Femur (tissue), 1 donor: Measurements from ENCODE around the gene SGTB.
"Not testable (repeated sequence)": the region's sequence is repeated elsewhere in the genome, so short reads cannot be mapped to it uniquely, and the experiment has no call there.

ENCODE experiments used
- DNase-seq: peaks from one replicate; pipeline ENCODE4 v3.0.0-alpha.2; 2017

Gene SGTB

DNA sequence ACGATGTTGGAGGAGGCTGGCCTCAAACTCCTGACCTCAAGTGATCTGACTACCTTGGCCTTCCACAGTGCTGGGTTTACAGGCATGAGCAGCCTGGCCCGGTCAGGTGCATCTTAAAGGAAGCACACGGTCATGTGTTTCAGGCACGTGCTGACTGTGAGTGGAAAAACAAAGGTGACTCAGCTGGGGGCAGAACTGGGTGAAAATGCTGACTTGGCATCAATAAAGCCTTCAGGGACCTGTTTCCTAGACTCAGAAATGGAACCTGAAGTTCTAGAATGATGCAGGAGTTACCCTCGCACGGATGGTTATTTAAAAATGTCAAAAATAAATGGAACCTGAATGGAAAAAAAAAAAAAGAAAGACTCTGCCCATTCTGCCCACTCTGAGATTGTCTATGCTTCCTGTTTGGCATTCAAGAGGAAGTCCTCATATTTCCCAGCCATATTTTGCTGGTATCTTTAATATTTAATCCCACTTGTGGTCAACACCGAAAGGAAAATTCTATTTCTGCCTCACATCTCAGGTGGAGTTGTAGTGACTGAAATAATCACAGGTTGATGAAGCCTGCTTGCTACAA lies 12.4 kb upstream of the SGTB start:
- not testable (repeated sequence) for DNase-seq

DNA sequence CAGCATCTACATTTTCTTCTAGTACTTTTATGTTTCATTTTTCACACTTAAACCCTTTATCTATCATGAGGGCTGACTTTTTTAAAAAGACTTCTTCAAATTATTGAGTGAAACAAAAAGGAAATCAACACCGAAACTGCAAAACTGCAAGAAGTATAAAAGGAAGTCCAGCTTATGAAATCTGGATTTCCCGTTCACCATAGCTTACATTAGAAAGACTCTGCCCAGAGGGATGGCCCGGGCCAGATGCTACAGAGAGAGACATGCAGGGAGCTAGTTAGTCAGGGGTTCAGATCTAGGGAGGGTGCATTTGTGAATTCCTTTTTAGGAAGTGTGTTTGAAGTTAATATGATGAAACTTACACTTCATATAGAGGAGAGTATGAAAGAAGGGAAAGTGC lies 10.1 kb upstream of the SGTB start:
- not testable (repeated sequence) for DNase-seq

DNA sequence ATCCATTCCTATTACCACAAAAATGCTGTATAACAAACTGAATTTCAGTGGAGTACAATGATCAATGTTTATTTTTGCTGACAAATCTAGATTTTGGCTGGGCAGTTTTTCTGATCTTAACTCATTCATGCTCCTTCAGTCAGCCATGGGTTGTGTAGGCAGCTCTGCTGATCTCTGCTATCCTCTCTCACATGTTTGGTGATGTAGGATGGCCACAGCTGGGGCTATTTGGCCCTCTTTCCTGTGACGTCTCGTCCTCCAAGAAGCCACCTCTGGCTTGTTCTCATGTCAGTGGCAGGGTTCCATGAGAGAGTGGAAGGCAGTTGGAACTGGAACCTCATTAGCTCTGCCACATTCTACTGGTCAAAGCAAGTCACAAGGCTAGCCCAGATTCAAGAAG lies 9.0 kb upstream of the SGTB start:
- DNase-seq: no peak

DNA sequence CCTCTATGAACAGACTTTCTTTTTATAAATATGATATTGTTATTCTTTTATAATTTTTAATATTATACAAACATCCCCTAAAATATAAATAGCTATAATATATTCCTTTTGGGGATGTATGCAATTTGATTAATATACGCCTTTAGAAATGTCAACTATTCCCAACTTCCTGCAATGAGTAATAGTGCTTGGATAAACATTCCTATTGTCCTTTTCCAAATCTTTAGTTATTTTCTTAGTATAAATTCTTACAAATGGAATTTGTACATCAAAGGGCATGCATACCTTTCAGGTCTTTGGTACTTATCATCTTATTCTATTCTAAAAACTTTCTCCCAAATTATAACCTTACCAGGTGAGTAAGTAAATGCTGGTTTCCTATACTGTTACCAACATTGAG lies 6.3 kb upstream of the SGTB start:
- DNase-seq: no peak

DNA sequence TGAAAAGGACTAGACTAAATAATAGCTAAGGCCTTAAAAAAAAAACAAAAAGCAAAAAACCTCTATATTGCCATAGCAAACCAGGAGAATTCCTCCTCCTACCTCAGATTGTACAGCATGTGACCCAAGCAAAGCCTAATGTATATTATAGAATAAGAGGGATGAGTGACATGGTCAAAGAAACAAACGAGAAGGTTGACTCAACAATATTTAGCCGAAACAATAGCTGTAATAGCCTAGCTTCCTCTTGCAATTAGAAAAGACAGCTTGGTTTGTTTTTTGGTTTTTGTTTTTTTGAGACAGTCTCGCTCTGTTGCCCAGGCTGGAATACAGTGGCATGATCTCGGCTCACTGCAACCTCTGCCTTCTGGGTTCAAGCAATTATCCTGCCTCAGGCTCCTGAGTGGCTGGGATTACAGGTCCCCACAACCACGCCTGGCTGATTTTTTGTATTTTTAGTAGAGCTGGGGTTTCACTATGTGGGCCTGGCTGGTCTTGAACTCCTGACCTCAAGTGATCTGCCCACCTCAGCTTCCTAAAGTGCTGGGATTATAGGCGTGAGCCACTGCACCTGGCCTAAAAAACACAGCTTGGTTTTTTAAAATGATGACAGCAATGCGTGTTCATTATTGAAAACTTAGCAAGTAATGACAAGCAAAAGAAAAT lies 5.7 kb upstream of the SGTB start:
- DNase-seq: no peak

DNA sequence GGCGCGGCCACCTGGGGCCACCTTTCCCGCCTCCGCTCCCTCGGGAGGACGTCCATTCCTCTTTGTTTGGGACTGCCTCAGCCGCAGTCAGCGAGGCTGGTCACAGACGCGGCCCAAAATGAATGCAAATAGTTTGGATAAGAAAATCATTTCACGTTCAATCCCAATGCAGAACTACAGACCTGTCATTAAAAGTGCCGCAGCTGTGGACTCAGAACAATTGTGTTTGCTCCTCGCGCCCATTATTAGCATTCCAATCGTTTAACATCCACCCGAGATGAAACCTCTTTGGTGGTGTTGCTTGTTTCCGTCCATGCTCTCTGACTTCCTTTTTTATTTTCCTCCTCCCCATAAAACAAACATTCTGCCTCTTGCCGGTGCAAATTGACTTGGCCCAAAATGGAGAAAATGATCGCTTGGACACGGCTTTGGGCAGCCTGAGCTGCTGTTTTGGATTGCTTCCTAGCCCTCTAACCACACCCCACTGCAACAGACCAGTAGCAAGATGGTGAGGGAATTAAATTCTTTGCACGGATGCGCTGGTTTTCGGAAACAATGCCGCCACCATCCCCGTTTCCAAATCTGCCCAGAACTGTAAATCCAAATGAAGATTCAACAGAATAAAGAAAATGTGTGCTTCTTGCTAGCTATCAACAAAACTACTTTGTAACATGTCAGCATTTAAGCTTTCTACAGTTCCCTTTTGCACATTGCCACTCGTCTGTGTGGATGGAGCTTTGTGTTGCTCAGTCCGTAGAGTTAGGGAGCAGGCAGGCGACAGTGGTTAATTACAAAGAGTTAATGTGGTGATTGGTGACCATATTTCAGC lies 880 bp upstream of the SGTB start:
- peak; percentile 62 for DNase-seq

DNA sequence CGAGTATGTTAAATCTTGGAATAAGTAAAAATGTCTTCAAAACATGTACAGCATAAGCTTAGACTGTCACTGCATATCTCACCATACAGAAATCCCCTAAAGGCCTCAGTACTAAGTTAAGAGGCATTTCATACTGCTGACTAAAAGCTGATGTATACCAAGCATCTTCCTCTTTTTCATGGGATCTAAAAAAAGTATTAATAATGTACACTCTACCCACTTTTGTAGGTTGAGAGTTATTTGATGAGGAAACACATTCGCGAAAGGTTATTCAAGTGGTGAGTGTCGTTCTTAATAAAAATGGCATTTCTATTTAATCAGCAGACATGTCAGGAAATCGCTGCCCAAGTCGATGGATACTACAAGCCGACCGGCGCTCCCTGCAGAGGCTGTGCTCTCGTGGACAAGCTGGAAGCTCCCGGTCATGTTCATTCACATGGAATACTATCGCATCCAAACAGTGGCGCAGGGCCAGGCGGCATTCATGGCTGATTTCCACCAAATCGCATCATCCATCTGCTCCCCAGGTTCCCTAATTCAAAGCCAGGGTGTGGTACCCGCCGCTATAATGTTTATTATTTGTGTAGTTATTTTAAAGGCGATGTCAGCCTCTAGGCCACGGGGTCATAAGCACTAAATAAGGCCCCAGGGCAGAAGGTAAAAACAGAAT lies 724 bp downstream of the SGTB start:
- DNase-seq: peak; percentile 86

DNA sequence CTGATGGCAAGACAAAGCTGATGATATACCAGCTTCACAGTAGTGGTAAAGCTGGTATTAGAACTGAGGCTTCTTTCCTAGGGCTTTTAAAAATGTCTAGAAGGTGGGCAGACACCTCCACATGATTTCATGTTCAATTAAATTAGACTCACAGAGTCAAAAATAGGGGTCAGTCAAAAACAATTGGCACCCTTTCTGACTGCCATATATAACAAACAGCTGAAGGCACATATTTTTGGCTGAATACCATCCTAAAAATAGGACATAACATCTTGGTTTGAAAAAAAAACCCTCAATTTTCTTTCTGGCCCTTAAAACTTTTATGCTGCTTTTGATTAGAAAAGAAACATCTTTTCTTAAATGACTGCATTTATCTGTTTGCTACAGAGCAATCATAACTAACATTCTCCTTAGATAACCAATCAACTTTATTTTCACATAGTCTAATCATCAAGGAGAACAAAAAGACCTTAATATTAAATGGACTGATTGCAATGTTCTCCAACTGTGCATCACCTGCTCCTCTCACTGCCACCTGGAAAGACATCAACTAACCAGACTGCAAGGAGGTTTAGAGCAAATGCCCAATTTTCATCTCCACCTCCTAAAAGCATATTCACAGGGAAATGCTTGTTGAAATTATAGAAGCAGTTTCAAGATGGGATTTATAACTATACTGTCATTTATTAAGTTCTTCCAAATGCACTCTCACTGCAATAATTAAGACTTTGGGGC lies 3.2 kb downstream of the SGTB start:
- no peak for DNase-seq

DNA sequence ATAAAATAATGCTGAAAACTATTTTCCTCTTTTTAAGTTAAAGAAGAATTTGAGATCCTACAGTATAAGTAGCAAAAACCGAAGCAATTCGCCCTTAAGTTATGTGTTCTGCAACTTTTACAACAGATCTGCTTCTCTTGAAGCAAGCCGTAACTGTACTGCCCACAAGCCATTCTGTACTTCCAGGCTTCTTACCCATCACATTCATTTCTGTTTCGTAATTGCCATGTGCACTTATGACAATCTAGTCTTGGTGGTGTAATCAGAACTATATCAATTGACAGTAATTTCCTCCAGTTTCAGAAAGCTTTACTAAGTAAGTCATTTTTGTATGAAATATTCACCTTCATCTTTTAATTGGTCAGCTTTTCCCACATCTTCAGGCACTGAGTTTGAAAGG lies 13.8 kb downstream of the SGTB start:
- DNase-seq: no peak

DNA sequence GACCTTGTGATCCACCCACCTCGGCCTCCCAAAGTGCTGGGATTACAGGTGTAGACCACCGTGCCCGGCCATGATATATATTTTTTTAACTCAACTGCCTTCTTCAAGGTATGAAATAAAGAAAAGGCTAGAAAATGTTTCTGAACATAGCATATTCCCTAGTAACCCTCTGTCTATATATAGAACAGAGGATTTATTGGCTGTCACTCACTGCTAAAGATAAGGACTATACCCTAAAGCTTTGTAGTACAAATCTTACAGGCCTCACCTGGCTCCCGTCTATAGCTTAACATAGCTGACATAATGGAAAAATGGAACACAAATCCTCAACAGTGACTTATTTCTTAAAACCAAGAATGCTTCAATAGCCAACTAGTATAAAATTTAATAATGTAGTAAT lies 14.2 kb downstream of the SGTB start:
- DNase-seq: no peak

DNA sequence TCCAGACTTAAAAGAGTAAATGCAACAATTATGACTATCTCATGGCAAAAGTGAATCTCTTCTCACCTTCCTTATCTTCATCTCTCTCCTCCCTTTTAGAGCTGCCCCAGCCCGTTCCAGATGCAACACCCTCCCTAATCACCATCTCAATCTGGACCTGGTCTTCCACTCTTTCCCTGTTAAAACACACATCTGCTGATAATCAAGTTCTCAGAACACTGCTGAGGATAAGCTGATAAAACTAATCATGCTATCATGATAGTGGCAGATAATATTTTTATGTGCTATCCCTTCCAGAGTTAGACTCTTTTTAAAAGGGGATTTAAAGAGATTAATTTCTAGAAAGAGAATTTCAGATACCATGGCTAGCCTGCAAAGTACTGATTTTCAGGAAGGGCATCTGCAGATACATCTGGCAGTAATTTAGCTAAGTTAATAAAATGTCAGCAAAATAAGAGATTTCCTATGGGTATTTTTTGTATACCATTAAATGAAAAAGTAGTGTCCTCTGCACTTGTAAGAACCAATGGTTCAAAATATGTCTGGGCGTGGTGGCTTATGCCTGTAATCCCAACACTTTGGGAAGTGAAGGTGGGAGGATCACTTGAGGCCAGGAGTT lies 17.2 kb downstream of the SGTB start:
- no peak for DNase-seq

DNA sequence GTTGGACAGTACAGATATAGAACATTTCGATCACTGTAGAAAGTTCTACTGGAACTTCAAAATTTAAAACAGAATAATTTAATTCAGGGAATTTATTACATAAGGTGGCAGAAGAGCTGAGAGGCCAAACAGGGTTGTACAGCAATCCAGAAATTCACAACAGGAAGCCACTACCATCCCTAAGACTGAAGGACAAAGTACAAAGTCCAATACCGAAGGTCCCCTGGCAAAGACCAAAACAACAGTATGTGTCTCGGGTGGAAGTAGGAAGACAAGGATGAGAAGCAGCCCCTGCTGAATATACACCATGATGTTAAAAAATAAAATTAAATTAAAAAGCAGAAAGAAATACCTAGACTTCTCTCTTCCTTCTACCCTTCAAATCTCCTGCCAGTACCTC lies 19.9 kb downstream of the SGTB start:
- DNase-seq: no peak

DNA sequence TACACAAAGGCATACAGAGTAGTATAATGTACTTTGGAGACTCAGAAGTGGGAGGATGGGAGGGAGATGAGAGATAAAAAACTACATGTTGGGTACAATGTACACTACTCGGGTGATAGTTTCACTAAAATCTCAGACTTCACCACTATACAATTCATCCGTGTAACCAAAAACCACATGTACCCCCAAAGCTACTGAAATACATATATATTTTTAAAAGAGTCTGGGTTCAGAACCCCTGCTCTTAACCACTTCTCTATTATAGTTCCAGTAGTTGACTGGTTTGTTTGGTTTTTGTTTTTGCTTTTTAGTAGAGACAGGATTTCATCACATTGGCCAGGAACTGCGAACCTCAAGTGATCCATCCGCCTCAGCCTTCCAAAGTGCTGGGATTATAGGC lies 22.6 kb downstream of the SGTB start:
- DNase-seq: no peak

DNA sequence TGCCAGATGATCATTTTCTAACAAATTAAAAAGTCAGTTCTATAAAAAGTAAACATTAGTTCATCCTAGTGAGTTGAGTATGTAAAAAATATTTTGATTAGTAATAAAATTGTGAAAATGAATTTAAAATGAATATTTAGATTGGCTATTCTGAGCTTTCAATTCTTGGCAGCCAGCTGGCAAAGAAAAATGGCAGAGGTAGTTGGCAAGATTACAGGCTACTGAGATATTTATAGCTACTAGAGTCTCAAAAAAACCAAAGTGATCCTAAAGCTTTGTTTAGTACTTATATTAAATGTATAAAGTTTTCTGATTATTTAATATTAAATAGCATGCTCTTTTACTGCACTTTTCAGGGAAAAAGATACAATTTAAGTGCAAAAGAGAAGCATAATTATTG lies 25.0 kb downstream of the SGTB start:
- no peak for DNase-seq

DNA sequence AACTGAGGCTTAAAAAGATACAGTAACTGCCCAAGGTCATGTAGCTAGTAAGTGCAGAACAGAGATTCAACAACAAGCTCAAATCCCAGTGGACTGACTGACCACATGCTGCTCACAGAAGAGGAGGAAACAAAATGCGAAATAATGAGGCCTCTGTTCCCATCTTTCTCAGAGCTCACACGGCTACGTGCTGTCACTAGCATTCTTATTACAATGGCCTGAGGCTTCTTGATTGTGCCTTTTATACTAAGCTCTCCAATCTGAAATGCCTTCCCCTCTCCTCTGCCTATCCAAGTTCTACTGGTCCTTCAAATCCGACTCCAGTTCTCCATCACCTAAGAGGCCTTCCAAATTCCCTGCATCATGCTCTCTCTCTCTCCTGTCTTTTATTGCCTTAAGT lies 26.0 kb downstream of the SGTB start:
- no peak for DNase-seq

DNA sequence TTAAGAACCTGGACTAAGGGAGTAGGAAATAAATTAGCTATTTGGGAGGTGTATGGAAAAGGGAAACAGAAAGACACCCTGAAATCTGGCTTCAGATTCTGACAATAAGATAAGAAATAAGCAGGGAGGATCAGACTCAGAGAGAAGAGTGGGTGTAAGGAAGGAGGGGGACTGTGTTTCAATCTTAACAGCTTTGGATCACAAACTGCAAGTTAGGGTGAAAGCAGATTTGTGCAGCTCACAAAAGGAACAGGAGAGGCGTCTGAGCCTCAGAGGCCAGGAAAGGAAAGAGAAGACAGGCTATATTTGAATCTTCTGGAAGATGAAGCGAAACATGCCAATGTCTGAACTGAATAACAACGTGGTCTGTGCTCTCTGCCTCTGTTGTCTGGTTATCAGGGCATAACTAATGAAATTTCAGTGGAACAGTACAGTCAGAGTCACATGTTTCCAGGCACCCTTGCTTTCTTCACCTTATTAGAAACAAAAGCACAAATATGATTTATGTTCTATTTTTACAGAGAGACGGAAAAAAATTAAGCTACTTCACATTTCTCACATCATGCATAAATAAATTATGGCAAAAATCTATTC lies 26.6 kb downstream of the SGTB start:
- no peak for DNase-seq

DNA sequence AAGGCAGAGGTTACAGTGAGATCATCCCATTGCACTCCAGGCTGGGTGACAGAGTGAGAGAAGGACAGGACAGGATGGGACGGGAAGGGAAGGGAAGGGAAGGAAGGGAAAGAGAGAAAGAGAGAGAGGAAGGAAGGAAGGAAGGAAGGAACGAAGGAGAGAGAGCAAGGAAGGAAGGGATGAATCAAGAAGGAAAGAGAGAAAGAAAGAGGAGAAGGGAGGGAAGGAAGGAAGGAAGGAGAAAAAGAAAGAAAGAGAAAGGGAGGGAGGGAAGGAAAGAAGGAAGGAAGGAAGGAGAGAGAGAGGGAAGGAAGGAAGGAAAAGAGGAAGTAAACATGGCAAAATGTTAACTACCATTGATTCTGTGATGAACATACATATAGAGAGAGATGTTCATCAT lies 28.8 kb downstream of the SGTB start:
- DNase-seq: no peak

DNA sequence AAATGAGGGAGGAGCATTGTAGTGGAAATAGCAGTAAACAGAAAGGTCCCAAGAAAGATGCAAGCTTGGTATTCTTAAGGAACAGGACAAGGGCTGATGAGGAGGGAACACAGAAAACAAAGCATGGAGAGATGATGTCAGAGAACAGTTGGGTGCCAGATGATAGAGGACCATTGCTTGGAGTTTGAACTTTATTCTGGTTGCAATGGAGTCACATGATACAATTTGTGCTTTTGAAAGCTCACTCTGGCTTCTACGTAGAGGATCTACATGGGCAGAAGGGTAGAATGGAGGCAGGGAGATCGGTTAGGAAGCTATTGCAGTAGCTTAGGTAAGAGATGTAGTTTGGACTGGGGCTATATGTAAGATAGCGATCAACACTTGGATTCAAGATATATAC lies 39.8 kb downstream of the SGTB start:
- no peak for DNase-seq

DNA sequence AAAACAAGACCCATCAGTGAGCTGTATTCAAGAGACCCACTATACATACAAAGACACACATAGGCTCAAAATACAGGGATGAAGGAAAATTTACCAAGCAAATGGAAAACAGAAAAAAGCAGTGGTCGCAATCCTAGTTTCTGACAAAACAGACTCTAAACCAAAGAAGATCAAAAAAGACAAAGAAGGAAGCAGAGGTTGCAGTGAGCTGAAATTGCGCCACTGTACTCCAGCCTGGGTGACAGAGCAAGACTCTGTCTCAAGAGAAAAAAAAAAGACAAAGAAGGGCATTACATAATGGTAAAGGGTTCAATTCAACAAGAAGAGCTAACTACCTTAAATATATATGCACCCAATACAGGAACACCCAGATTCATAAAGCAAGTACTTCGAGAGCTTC lies 45.9 kb downstream of the SGTB start:
- DNase-seq: not testable (repeated sequence)

DNA sequence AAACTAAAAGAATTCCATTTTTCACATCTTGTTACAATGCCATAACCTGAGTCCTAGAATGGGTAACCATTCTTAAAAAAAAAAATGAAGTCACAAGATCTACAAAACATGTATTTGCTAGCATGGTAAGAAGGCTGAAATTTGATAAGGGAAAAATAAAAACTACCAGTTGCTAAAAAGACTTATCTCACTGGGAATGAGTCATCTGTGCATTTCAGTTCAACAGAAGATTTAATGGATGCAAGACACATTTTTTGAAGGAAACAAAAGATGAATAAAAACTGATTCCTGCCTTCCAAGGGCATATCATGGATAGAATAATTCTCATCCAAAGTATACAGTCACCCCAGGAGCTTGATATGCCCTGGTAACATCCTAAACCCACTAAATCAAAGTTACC lies 47.2 kb downstream of the SGTB start:
- DNase-seq: no peak

DNA sequence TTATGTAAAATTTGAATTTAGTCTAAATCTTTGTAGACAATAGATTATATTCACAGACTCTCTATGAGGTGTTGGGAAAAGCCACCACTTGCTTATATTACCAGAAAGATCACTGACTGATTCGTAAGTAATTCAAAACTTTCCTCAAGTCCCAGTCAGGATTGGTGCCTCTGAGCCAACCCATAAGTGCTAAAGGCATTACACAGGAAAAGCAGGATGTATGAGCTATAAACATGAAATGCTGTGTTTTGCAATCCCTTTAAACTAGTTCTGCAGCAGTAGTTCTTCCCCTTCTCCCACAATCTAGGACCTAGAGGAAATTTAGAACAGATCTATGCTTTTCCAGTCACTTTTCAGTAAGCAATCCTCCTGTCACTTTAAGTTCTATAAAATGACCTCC lies 49.1 kb downstream of the SGTB start:
- DNase-seq: no peak

DNA sequence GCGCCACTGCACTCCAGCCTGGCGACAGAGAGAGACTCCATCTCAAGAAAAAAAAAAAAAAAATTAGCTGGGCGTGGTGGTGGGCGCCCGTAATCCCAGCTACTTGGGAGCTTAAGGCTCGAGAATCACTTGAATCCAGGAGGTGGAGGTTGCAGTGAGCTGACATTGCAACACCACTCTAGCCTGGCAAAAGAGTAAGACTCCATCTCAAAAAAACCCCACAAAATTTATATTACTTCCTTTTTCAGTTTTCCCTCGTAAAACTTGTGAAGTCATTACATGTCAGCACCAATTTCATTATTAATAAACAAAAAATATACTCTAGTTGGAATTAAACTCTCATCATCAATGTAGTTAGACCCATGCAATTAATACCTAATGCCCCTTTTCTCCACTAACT lies 53.2 kb downstream of the SGTB start:
- DNase-seq: no peak
